Measurements from ENCODE around the gene C2CD2. TPM values are rescaled to one million over a fixed set of nuclear protein-coding genes. Genes with fewer than 3 reads are reported as not detected.

C2CD2 gene
- total and polyA plus RNA-seq, 2 of the 8 experiments (the other 6 are each of a cell fraction or from before 2014, with no cell fraction given) = 10.4 to 13.0 TPM

GRCh38 chr21:41976611-41977010 is 22.8 kb upstream of the C2CD2 start:
- H3K4me3 ChIP-seq (ENCODE audit: extremely low read depth in 1 of 4, insufficient read depth in 2 of 4, low read depth in 3 of 4, low read length in 4 of 4) = no peak overlapping the region
- FAIRE-seq (no peak), DNase-seq (ENCODE audit: low read depth in 1 of 2, low spot score in 2 of 2) (peak in 1 of 2 experiments; percentile 32)
- H4K91ac ChIP-seq (replicated peaks; ENCODE audit: insufficient read length, low read length) = no peak overlapping the region
- no peak overlapping the region for H3K27ac ChIP-seq (ENCODE audit: low read depth, low read length)
- H3K18ac ChIP-seq (ENCODE audit: extremely low read depth, low read length) = no peak overlapping the region
- H3K36me3 ChIP-seq (ENCODE audit: control insufficient read depth in 2 of 4, insufficient read depth in 4 of 4, low read length in 3 of 4) = no peaks in the 10 kb centered on the region
- H4K20me1 ChIP-seq (replicated peaks in 1 of 2; ENCODE audit: control insufficient read depth in 1 of 2, insufficient read depth in 2 of 2, low read length in 2 of 2) = no peaks in the 10 kb centered on the region
- H3K9me3 ChIP-seq (ENCODE audit: insufficient read depth in 2 of 2, low read depth in 1 of 2, low read length in 1 of 2) = peaks cover 0 to 7% of the 10 kb centered on the region in 2 experiments; a peak in 2 of 4 replicates
- H2BK15ac ChIP-seq (ENCODE audit: low read length) = no peak overlapping the region
- CTCF ChIA-PET (ENCODE audit: partially characterized antibody) = interaction anchor here (1.2 to 1.5 kb wide), 2 partner anchors 141 to 365 kb away, joined by 3 read pairs; no protein-coding TSS in a partner anchor
- no peak overlapping the region for H3K23ac ChIP-seq (ENCODE audit: insufficient read length)
- H2BK120ac ChIP-seq (replicated peaks; ENCODE audit: low read depth, low read length) = no peak overlapping the region
- H3K14ac ChIP-seq (ENCODE audit: insufficient read length) = no peak overlapping the region
- no peak overlapping the region for H4K5ac ChIP-seq (ENCODE audit: insufficient read length, low read depth, low read length)
- WGBS, 2 experiments (ENCODE audit: extremely low coverage in 1 of 2, insufficient coverage in 1 of 2, insufficient read length in 1 of 2, insufficient replicate concordance in 2 of 2, low coverage in 1 of 2, low lambda C conversion rate in 2 of 2, missing lambda C conversion rate in 1 of 2) = 96% methylated on average over 8 of the region's 8 CpGs; no CpG with 5 or more reads in 1 of the 2 experiments
- H3K56ac ChIP-seq (replicated peaks; ENCODE audit: insufficient read length, low read depth, low read length) = no peak overlapping the region
- no peak overlapping the region for H4K8ac ChIP-seq (ENCODE audit: extremely low read depth, insufficient read depth, low read length)
- H2BK20ac ChIP-seq (ENCODE audit: low read length) = no peak overlapping the region
- no peaks in the 10 kb centered on the region for H3K79me1 ChIP-seq (ENCODE audit: low read depth, low read length)
- H2AFZ ChIP-seq (ENCODE audit: low read length) = no peak overlapping the region
- H2BK12ac ChIP-seq (ENCODE audit: low read depth, low read length) = no peak overlapping the region
- no peaks in the 10 kb centered on the region for H3K27me3 ChIP-seq (replicated peaks in 1 of 4; ENCODE audit: control insufficient read depth in 3 of 4, extremely low read depth in 1 of 4, insufficient read depth in 3 of 4, low read length in 3 of 4)
- H3K4me1 ChIP-seq (replicated peaks in 1 of 4; ENCODE audit: control insufficient read depth in 3 of 4, insufficient read depth in 4 of 4, low read length in 3 of 4) = no peaks in the 10 kb centered on the region; a peak in 1 of 7 replicates
- no peaks in the 10 kb centered on the region for H3K23me2 ChIP-seq (ENCODE audit: low read depth, low read length)
- POLR2A ChIA-PET (ENCODE audit: partially characterized antibody) = interaction anchor here (1.2 kb wide), 1 partner anchor 32 kb away, joined by 3 read pairs; no protein-coding TSS in a partner anchor
- no peak overlapping the region for H2BK5ac ChIP-seq (ENCODE audit: low read depth, low read length)
- H3K4ac ChIP-seq (replicated peaks; ENCODE audit: insufficient read length, low read depth, low read length) = no peak overlapping the region
- H2AK5ac ChIP-seq (ENCODE audit: low read depth, low read length) = no peak overlapping the region
- no peak overlapping the region for H3K9ac ChIP-seq (replicated peaks in 1 of 4; ENCODE audit: extremely low read depth in 1 of 4, low read depth in 3 of 4, low read length in 3 of 4)
- no peaks in the 10 kb centered on the region for H3K79me2 ChIP-seq (ENCODE audit: control insufficient read depth in 1 of 2, insufficient read depth in 2 of 2, low read length in 2 of 2)
- no peak overlapping the region for H3K4me2 ChIP-seq (ENCODE audit: insufficient read depth in 1 of 2, low read depth in 2 of 2, low read length in 2 of 2)
